Measurements from ENCODE around the gene SCYGR4.
A peak's percentile ranks its signal among the peaks of the same experiment; 100 is the strongest.
"Not testable (repeated sequence)": the region's sequence is repeated elsewhere in the genome, so short reads cannot be mapped to it uniquely, and the experiment has no call there.

Gene SCYGR4

DNA sequence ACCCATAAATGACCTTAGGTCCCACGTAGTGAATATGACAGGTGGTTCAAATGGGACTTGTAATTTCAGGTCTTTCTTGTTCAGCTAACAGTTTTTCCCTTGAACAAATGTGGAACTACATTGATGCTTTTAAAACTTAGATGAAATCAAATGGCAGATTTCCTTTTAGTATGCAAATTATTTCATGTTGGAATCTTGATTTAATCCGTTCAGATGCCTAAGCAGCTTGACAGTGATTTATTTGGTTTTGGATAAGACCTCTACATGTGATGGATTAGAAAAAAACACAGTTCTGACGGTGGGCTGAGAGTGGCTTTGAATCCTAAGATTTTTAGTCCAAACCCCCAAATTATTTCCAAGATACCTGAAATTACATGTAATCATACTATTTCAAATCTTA, 16.9 kb downstream of the SCYGR4 start:
- Histone ChIP-seq H3K27ac (ENCODE audit: low read depth, low read length) (no peak overlapping the region), H3K4me3 (ENCODE audit: low read depth, low read length) (no peak overlapping the region), H3K9ac (ENCODE audit: low read depth, low read length) (no peak overlapping the region), H3K9me3 (ENCODE audit: control insufficient read depth, insufficient read depth, low read length) (no peaks in the 10 kb centered on the region), H3K4me1 (ENCODE audit: control insufficient read depth, insufficient read depth, low read length) (no peaks in the 10 kb centered on the region), H3K36me3 (ENCODE audit: control insufficient read depth, insufficient read depth, low read length) (no peaks in the 10 kb centered on the region), H3K27me3 (ENCODE audit: control insufficient read depth, insufficient read depth, low read length) (no peaks in the 10 kb centered on the region)

DNA sequence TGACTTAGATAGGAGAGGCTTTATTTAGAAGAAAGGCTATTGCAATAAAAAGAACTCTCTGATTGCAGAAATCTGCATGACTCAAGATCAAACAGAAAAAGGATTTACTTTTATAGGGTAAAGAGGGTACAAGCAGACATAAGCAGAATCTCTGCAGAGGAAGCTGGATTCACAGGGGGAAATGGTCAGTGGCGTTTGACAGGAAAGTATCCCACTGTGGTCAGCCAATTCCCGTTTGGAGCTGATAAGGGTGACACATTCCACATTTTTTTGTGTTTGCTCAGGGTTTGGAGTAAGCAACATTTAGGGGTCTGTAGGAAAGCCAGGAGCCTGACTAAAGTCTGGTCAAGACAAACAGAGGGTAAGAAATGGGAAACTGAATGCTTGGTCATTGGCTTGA, 25.4 kb downstream of the SCYGR4 start:
- H3K27ac ChIP-seq (ENCODE audit: low read depth, low read length), result no peak overlapping the region
- H3K4me1 ChIP-seq (ENCODE audit: control insufficient read depth, insufficient read depth, low read length), result no peaks in the 10 kb centered on the region
- H3K4me3 ChIP-seq (ENCODE audit: low read depth, low read length), result no peak overlapping the region
- H3K9ac ChIP-seq (ENCODE audit: low read depth, low read length), result no peak overlapping the region
- no peaks in the 10 kb centered on the region for H3K27me3 ChIP-seq (ENCODE audit: control insufficient read depth, insufficient read depth, low read length)
- no peaks in the 10 kb centered on the region for H3K36me3 ChIP-seq (ENCODE audit: control insufficient read depth, insufficient read depth, low read length)
- no peaks in the 10 kb centered on the region for H3K9me3 ChIP-seq (ENCODE audit: control insufficient read depth, insufficient read depth, low read length)

DNA sequence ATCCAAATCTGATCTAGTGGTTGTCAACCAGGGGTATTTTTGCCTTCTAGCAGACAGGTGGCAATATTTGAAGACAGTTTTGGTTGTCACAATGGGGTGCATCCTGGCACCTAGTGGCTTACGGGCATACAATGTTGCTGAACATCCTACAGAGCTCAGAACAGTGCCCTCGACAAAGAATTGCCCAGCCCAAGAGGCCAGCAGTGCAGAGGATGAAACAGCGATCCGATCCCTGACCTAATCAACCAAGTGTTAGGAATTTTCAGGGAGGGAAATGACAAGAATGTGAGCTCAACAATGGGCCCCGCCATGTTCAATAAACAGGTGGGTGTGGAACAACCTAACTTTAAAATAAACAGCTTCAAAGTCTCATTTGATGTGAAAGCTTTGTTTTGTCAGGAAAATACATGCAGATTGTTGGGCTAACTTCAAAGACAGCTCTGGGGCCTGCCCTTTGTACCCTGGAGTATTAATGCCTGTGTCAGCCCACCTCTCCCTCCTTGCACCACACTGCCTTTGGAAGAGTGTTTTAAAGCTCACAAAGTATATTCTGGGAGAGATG, 26.8 kb downstream of the SCYGR4 start:
- Histone ChIP-seq H3K27ac (ENCODE audit: low read depth, low read length) (no peak overlapping the region), H3K4me1 (ENCODE audit: control insufficient read depth, insufficient read depth, low read length) (no peaks in the 10 kb centered on the region), H3K27me3 (ENCODE audit: control insufficient read depth, insufficient read depth, low read length) (no peaks in the 10 kb centered on the region), H3K36me3 (ENCODE audit: control insufficient read depth, insufficient read depth, low read length) (no peaks in the 10 kb centered on the region), H3K9ac (ENCODE audit: low read depth, low read length) (no peak overlapping the region), H3K4me3 (ENCODE audit: low read depth, low read length) (no peak overlapping the region), H3K9me3 (ENCODE audit: control insufficient read depth, insufficient read depth, low read length) (no peaks in the 10 kb centered on the region)

DNA sequence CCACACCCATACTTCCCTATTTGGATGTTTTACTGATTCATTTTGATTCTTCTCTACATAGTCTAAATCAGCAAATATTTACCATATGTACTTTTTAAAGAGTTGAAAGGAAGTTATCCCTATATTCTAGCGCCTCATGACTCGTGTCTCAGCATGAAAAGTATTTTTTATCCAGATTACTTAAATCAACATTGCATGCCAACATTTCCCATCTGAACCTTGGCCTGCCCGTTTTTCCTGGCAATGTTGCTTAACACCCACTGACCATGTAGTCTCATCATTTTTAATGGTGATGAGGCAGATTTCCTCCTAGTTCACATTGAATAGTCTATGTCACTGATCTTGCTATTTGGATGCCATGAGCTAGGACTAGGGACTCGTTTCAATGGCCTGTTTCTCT, 36.1 kb downstream of the SCYGR4 start:
- Histone ChIP-seq H3K4me3 (ENCODE audit: low read depth, low read length) (no peak overlapping the region), H3K36me3 (ENCODE audit: control insufficient read depth, insufficient read depth, low read length) (no peaks in the 10 kb centered on the region), H3K27me3 (ENCODE audit: control insufficient read depth, insufficient read depth, low read length) (no peaks in the 10 kb centered on the region), H3K4me1 (ENCODE audit: control insufficient read depth, insufficient read depth, low read length) (no peaks in the 10 kb centered on the region), H3K27ac (ENCODE audit: low read depth, low read length) (no peak overlapping the region), H3K9me3 (ENCODE audit: control insufficient read depth, insufficient read depth, low read length) (no peaks in the 10 kb centered on the region), H3K9ac (ENCODE audit: low read depth, low read length) (no peak overlapping the region)

DNA sequence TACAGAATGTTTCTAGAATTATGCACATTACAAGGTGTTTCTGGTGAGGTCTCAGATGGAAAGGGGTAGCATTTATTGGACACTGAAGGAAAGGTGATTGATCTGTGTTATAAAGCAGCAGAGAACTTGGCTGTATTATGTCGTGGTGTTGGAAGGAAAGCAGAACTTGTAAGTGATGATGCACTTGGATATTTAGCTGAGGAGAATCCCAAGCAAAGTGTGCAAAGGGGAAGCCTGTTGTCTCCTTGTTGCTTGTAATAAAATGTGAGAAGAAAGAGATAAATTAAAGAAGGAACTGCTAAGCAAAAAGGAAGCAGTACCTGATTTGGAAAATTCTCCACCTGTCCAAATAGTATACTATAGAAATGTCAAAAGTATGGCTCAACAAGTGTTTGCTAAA, 37.1 kb downstream of the SCYGR4 start:
- H3K4me3 ChIP-seq (ENCODE audit: low read depth, low read length), result no peak overlapping the region
- H3K36me3 ChIP-seq (ENCODE audit: control insufficient read depth, insufficient read depth, low read length), result no peaks in the 10 kb centered on the region
- H3K4me1 ChIP-seq (ENCODE audit: control insufficient read depth, insufficient read depth, low read length), result no peaks in the 10 kb centered on the region
- no peaks in the 10 kb centered on the region for H3K9me3 ChIP-seq (ENCODE audit: control insufficient read depth, insufficient read depth, low read length)
- H3K27me3 ChIP-seq (ENCODE audit: control insufficient read depth, insufficient read depth, low read length), result no peaks in the 10 kb centered on the region
- H3K9ac ChIP-seq (ENCODE audit: low read depth, low read length), result no peak overlapping the region
- no peak overlapping the region for H3K27ac ChIP-seq (ENCODE audit: low read depth, low read length)

DNA sequence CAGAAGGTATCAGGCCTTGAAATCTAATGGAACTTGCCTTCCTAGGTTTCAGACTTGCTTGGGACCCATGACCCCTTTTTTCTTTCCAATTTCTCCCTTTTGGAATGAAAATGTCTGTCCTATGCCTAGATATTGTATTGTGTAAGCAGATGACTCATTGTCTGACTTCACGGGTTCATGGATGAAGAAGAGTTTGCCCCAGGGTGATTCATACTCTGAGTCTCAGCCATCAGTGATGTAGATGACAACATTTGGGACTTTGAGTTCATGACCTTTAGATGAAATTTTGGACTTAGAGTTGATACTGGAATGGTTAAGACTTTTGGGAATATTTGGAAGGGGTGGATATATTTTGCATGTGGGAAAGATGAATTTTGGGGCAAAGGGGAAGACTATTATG, 38.2 kb downstream of the SCYGR4 start:
- no peaks in the 10 kb centered on the region for H3K9me3 ChIP-seq (ENCODE audit: control insufficient read depth, insufficient read depth, low read length)
- no peak overlapping the region for H3K4me3 ChIP-seq (ENCODE audit: low read depth, low read length)
- H3K27me3 ChIP-seq (ENCODE audit: control insufficient read depth, insufficient read depth, low read length), result no peaks in the 10 kb centered on the region
- no peak overlapping the region for H3K9ac ChIP-seq (ENCODE audit: low read depth, low read length)
- no peaks in the 10 kb centered on the region for H3K4me1 ChIP-seq (ENCODE audit: control insufficient read depth, insufficient read depth, low read length)
- no peaks in the 10 kb centered on the region for H3K36me3 ChIP-seq (ENCODE audit: control insufficient read depth, insufficient read depth, low read length)
- no peak overlapping the region for H3K27ac ChIP-seq (ENCODE audit: low read depth, low read length)

DNA sequence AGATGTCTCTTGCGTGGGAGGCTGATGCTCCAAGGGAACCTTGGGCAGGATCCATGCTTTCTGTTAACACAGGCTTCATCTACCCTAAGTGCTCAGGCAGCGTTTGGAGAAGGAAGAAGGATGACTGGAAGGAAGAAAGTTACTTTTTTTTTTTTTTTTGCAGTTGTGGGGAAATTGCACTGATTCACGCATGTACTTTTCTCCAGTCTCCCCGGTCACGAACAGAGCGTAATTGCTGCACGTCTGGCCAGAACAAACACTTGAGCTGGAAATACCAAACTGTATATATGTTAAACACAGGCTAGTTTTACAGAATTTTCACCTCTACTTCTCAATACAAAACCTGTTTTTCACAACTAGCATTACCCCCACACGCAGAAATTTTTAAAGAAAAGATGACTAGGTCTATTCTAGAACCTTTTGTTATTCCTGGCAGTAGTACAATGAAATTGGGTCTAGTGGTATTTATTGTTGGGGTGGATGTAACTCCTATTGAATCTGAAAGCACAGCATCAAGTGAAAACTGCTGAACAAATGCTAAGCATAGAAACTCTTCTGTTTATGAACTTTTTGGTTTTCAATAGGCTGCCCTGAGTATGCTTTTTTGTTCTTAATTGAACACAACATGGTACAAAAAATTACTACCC, 40.0 kb downstream of the SCYGR4 start:
- Histone ChIP-seq H3K4me3 (ENCODE audit: low read depth, low read length) (no peak overlapping the region), H3K27me3 (ENCODE audit: control insufficient read depth, insufficient read depth, low read length) (no peaks in the 10 kb centered on the region), H3K36me3 (ENCODE audit: control insufficient read depth, insufficient read depth, low read length) (no peaks in the 10 kb centered on the region), H3K9ac (ENCODE audit: low read depth, low read length) (no peak overlapping the region), H3K4me1 (ENCODE audit: control insufficient read depth, insufficient read depth, low read length) (peaks cover 15% of the 10 kb centered on the region), H3K27ac (ENCODE audit: low read depth, low read length) (no peak overlapping the region), H3K9me3 (ENCODE audit: control insufficient read depth, insufficient read depth, low read length) (no peaks in the 10 kb centered on the region)

DNA sequence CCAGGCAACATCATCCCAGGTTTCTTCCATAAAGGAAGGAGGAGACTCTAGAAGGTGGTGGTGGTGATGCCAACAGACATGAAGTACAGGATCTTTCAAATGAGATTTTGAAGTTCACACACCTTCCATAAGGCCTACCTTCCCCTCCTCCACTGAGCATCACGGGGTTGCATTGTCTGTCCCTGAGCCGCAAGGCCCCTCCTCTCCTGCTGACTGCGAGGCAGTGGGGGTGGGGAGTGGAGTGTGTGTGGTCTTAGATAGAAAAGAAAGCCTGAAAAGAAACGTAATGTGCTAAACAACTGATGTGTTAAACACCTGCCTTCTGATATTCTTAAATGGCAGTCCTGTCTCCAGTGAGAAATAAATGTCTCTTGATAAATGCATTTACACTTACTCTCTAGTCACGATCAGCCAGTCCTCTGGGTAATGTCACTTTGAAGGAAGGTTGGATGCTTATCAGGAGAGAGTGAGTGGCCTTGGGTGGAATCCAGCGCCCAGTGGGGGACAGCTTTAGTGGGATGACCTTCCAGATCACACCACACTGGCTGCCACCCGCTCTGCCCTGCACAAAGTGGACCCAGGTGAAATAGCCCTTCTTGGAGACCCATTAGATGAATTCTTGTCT, 43.8 kb downstream of the SCYGR4 start:
- Histone ChIP-seq H3K4me1 (ENCODE audit: control insufficient read depth, insufficient read depth, low read length) (peaks cover 15% of the 10 kb centered on the region), H3K9me3 (ENCODE audit: control insufficient read depth, insufficient read depth, low read length) (no peaks in the 10 kb centered on the region), H3K4me3 (ENCODE audit: low read depth, low read length) (no peak overlapping the region), H3K27ac (ENCODE audit: low read depth, low read length) (peak overlapping the region; percentile 33), H3K27me3 (ENCODE audit: control insufficient read depth, insufficient read depth, low read length) (no peaks in the 10 kb centered on the region), H3K9ac (ENCODE audit: low read depth, low read length) (no peak overlapping the region), H3K36me3 (ENCODE audit: control insufficient read depth, insufficient read depth, low read length) (no peaks in the 10 kb centered on the region)

DNA sequence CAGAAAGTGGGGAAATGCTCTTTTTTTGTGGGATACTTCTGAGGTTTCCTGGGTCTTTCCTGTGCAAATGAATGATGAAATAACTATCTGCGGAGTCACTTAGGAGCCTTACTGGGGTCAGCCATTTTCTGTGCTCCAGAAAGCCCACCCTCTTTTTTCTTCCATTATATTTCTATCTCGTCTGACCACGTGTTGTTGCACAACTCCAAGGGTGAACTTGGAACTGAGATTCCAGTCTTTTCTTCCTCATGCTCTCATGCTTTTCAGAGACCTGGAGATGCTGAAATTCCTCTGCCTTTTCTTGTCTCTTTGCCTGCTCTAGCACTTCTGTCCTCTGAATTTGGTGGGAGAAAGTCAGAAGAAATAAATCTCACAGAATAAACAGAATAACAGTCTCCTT, 44.5 kb downstream of the SCYGR4 start:
- Histone ChIP-seq H3K27me3 (ENCODE audit: control insufficient read depth, insufficient read depth, low read length) (no peaks in the 10 kb centered on the region), H3K4me1 (ENCODE audit: control insufficient read depth, insufficient read depth, low read length) (peaks cover 15% of the 10 kb centered on the region), H3K4me3 (ENCODE audit: low read depth, low read length) (no peak overlapping the region), H3K27ac (ENCODE audit: low read depth, low read length) (no peak overlapping the region), H3K9me3 (ENCODE audit: control insufficient read depth, insufficient read depth, low read length) (no peaks in the 10 kb centered on the region), H3K9ac (ENCODE audit: low read depth, low read length) (no peak overlapping the region), H3K36me3 (ENCODE audit: control insufficient read depth, insufficient read depth, low read length) (no peaks in the 10 kb centered on the region)

DNA sequence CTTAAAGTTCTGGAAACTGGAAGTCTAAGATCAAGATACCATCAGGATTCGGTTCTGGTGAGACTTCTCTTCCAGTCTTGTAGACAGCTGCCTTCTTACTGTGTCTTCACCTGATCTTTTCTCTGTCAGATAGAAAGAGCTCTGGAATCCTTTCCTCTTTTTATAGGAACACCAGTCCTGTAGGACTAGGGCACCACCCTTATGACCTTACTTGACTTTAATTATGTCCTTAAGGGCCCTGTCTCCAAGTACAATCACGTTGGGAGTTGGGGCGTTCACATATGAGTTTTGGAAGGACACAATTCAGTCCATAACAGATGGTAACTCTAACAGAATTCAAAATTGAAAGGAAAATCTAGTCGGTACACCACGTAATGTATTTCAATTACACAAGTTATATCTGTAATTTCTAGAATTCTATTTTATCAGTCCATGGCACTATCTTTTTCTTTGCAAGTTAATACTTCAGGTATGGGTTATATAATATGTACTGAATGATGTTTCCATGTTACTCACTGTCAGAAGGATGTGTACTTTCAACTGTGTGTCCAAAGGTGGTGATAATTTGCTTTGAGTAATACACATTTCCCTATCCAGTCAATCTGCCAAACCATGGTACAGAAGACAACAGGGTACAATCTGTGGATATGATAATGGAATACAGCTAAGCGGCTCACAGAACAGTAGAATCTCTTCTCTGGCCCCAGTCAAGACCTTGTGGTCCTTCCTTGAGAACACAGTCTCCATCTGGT, 48.1 kb downstream of the SCYGR4 start:
- H3K4me1 ChIP-seq (ENCODE audit: control insufficient read depth, insufficient read depth, low read length), result peaks cover 15% of the 10 kb centered on the region
- H3K27me3 ChIP-seq (ENCODE audit: control insufficient read depth, insufficient read depth, low read length), result no peaks in the 10 kb centered on the region
- no peaks in the 10 kb centered on the region for H3K36me3 ChIP-seq (ENCODE audit: control insufficient read depth, insufficient read depth, low read length)
- no peak overlapping the region for H3K4me3 ChIP-seq (ENCODE audit: low read depth, low read length)
- H3K27ac ChIP-seq (ENCODE audit: low read depth, low read length), result no peak overlapping the region
- no peaks in the 10 kb centered on the region for H3K9me3 ChIP-seq (ENCODE audit: control insufficient read depth, insufficient read depth, low read length)
- no peak overlapping the region for H3K9ac ChIP-seq (ENCODE audit: low read depth, low read length)

DNA sequence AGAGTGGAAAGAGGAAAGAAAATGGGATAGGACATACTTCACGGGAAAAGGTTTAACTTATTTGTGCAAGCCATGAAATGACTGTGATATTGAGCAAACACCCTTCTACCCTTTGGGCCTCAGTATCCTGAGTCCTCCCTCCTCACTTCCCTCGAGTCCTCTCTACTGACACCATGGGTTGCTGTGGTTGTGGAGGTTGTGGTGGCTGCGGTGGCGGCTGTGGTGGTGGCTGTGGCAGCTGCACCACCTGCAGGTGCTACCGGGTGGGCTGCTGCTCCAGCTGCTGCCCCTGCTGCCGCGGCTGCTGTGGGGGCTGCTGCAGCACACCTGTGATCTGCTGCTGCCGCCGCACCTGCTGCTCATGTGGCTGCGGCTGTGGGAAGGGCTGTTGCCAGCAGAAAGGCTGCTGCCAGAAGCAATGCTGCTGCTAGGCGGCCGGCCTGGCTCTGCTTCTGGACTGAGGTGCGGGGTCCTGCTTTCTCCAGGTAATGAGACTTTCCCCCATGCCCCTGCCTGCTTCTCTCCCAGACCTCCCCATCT, 49.4 kb downstream of the SCYGR4 start, which contains the start of gene SCYGR5:
TSS of gene SCYGR5 (plus strand) at position 174 of the 540 bp plus-strand sequence. CDS start at position 174, 0 bp downstream.
- not testable (repeated sequence) for H3K9ac ChIP-seq (ENCODE audit: low read depth, low read length); H3K4me3 ChIP-seq (ENCODE audit: low read depth, low read length); H3K27ac ChIP-seq (ENCODE audit: low read depth, low read length)

More for the DNA sequence above, 49.4 kb downstream of the SCYGR4 start, which contains the start of gene SCYGR5:
- not testable (repeated sequence) for H3K36me3 ChIP-seq (ENCODE audit: control insufficient read depth, insufficient read depth, low read length); H3K4me1 ChIP-seq (ENCODE audit: control insufficient read depth, insufficient read depth, low read length); H3K9me3 ChIP-seq (ENCODE audit: control insufficient read depth, insufficient read depth, low read length); H3K27me3 ChIP-seq (ENCODE audit: control insufficient read depth, insufficient read depth, low read length)

Data from HUES48 (cell line).